HG02588 (cell line): ENCODE measurements around the gene TSPY3.
"Not testable (repeated sequence)": the region's sequence is repeated elsewhere in the genome, so short reads cannot be mapped to it uniquely, and the experiment has no call there.

ENCODE experiments used
- ATAC-seq: cut with Tn5 transposase; IDR thresholded peaks from one replicate; pipeline ENCODE4 v1.9.1; 2021; ENCODE audit warnings: mild to moderate bottlenecking, moderate library complexity; ENCODE audit not compliant: unreplicated experiment

Gene TSPY3, protein sequence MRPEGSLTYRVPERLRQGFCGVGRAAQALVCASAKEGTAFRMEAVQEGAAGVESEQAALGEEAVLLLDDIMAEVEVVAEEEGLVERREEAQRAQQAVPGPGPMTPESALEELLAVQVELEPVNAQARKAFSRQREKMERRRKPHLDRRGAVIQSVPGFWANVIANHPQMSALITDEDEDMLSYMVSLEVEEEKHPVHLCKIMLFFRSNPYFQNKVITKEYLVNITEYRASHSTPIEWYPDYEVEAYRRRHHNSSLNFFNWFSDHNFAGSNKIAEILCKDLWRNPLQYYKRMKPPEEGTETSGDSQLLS

DNA sequence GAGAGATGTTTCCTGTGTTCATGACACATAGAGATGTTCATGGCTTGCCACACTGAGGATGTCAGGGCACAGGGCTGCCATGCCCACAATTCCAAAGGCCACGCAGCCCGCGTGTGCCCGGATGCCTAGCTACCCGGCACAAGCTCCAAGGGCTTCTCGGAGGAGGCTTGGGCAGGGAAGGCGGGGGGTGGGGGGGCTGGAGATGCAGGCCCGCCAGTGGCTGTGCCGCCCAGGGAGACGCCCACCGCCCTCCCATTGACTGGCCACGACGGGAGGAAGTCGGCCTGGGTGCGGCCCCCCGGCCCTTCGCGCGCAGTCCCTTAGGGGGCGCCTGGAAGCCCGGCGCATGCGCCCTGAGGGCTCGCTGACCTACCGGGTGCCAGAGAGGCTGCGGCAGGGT lies at the start of gene TSPY3:
Gene TSPY3, plus strand, starts transcription at position 301 of the 400 bp plus-strand sequence. Its CDS starts 46 bp downstream, at position 347.
- ATAC-seq: not testable (repeated sequence)

DNA sequence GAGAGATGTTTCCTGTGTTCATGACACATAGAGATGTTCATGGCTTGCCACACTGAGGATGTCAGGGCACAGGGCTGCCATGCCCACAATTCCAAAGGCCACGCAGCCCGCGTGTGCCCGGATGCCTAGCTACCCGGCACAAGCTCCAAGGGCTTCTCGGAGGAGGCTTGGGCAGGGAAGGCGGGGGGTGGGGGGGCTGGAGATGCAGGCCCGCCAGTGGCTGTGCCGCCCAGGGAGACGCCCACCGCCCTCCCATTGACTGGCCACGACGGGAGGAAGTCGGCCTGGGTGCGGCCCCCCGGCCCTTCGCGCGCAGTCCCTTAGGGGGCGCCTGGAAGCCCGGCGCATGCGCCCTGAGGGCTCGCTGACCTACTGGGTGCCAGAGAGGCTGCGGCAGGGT lies 40.7 kb upstream of the TSPY3 start, which contains the start of gene TSPY8:
Gene TSPY8, plus strand, starts transcription at position 301 of the 400 bp plus-strand sequence. Its CDS starts 46 bp downstream, at position 347.
- not testable (repeated sequence) for ATAC-seq

- ATAC-seq: not testable (repeated sequence)
These were observed 1.7 kb upstream of the TSPY3 start for GRCh38 chrY:9396527-9396926.
